ENCODE results near the gene ZNF648.
"Not testable (repeated sequence)": the region's sequence is repeated elsewhere in the genome, so short reads cannot be mapped to it uniquely, and the experiment has no call there.

The ZNF648 gene

GRCh38 chr1:182015360-182015759 lies 46.2 kb downstream of the ZNF648 start:
- DNase-seq = no peak

- DNase-seq = not testable (repeated sequence)
Observed at GRCh38 chr1:182010800-182011370, 50.6 kb downstream of the ZNF648 start.

GRCh38 chr1:182005398-182005797 lies 56.1 kb downstream of the ZNF648 start:
- not testable (repeated sequence) for DNase-seq

- no peak for DNase-seq
Observed at GRCh38 chr1:182004601-182005000, 56.9 kb downstream of the ZNF648 start.

Measured in NCI-H146 (cell line).